Retinal pigment epithelial cell (primary cell): ENCODE measurements around the gene LIPE.

ENCODE experiments used
- DNase-seq: peaks from one replicate; pipeline ENCODE4 v3.0.0-alpha.2; 2010; ENCODE audit warnings: low read depth
- H3K4me3 ChIP-seq: 2 replicates; pipeline ENCODE4 v1.5.1; 2011; ENCODE audit warnings: mild to moderate bottlenecking, low read length, control low read depth, moderate library complexity
- CTCF ChIP-seq: conservative IDR thresholded peaks from 2 replicates; pipeline ENCODE4 v1.5.1; 2011; ENCODE audit warnings: low read depth, low read length, control low read depth, inconsistent platforms

The LIPE gene

GRCh38 chr19:42423462-42424344 lies 3.5 kb downstream of the LIPE start:
- DNase-seq: peak; percentile 77
- H3K4me3 ChIP-seq: peak overlapping the region; percentile 70
- no peak for TF ChIP-seq CTCF

GRCh38 chr19:42422901-42423461 lies 4.2 kb downstream of the LIPE start:
- peak overlapping the region; percentile 70 for H3K4me3 ChIP-seq
- DNase-seq: no peak
- TF ChIP-seq CTCF: no peak

- no peak for TF ChIP-seq CTCF
- no peak for DNase-seq
- peak overlapping the region; percentile 70 for H3K4me3 ChIP-seq
Observed at GRCh38 chr19:42422092-42422900, 4.9 kb downstream of the LIPE start.

GRCh38 chr19:42421591-42422031 lies 5.6 kb downstream of the LIPE start:
- no peak overlapping the region for H3K4me3 ChIP-seq
- DNase-seq: peak; percentile 49
- TF ChIP-seq CTCF: no peak

- TF ChIP-seq CTCF: no peak
- no peak overlapping the region for H3K4me3 ChIP-seq
Observed at GRCh38 chr19:42421101-42421500, 6.1 kb downstream of the LIPE start.

GRCh38 chr19:42420055-42420544 lies 7.1 kb downstream of the LIPE start:
- DNase-seq: no peak
- H3K4me3 ChIP-seq: no peak overlapping the region
- peak; percentile 69 for TF ChIP-seq CTCF

More at GRCh38 chr19:42421101-42421500, 6.1 kb downstream of the LIPE start:
- no peak for DNase-seq
